ENCODE data around the gene PDXK. TPM values are rescaled to one million over a fixed set of nuclear protein-coding genes. Genes with fewer than 3 reads are reported as not detected.

Gene PDXK
- total and polyA plus RNA-seq, 9 of the 15 experiments (the other 6 are each of a cell fraction or from before 2014, with no cell fraction given) = 5.6 to 162 (median 76.5) TPM

- Histone ChIP-seq H3K4me2 (ENCODE audit: insufficient read depth, low read length) (no peak overlapping the region), H3K36me3 (ENCODE audit: control insufficient read depth, insufficient read depth, low read length) (peaks cover 73% of the 10 kb centered on the region), H3K27ac (ENCODE audit: extremely low read depth, low read depth, low read length) (no peak overlapping the region), H3K9me1 (ENCODE audit: control insufficient read depth, insufficient read depth, low read length) (peaks cover 11% of the 10 kb centered on the region), H3K9me3 (replicated peaks; ENCODE audit: control insufficient read depth, insufficient read depth, low read depth, low read length) (no peaks in the 10 kb centered on the region), H3K79me2 (ENCODE audit: control insufficient read depth, insufficient read depth, low read length) (peaks cover 83% of the 10 kb centered on the region), H4K20me1 (replicated peaks; ENCODE audit: control insufficient read depth, insufficient read depth, low read length) (peaks cover 19% of the 10 kb centered on the region), H3K4me3 (no peak overlapping the region), H3K4me1 (replicated peaks in 1 of 2; ENCODE audit: control insufficient read depth in 2 of 2, insufficient read depth in 2 of 2, low read length in 2 of 2) (peaks cover 23 to 68% of the 10 kb centered on the region in 2 experiments), H3K27me3 (ENCODE audit: control insufficient read depth in 2 of 2, insufficient read depth in 2 of 2, low read length in 2 of 2) (no peaks in the 10 kb centered on the region), H2AFZ (ENCODE audit: low read depth, low read length) (no peak overlapping the region), H3K9ac (ENCODE audit: insufficient read depth in 1 of 2, low read depth in 2 of 2, low read length in 2 of 2) (peak overlapping the region in 1 of 2 experiments; percentile 65; a peak in 1 of 4 replicates)
- in situ Hi-C loops (cut with MboI) (no loop called here), intact Hi-C loops (cut with micrococcal nuclease) (no loop called here)
- CTCF ChIA-PET (ENCODE audit: low intra/inter-chr PET ratio) = no interaction called here
- WGBS (ENCODE audit: insufficient coverage, low coverage, missing lambda C conversion rate) = 94% methylated on average over 9 of the region's 10 CpGs
- TF ChIP-seq POLR2H (tag; IDR thresholded peaks at IDR 0.05; ENCODE audit: low read depth) = no peak
- no peak for TF ChIP-seq SMC3 (conservative IDR thresholded peaks at IDR 0.05; ENCODE audit: insufficient read depth, low read depth, low read length)
- no peak for TF ChIP-seq TAF15 (IDR thresholded peaks at IDR 0.05; ENCODE audit: low read depth, low read length)
- TF ChIP-seq NCOA2 (IDR thresholded peaks at IDR 0.05; ENCODE audit: partially characterized antibody in 2 of 2) = no peak
- TF ChIP-seq ZNF740 (CRISPR knock-in tag; IDR thresholded peaks at IDR 0.05) = no peak
- TF ChIP-seq ZNF740 (tag; IDR thresholded peaks at IDR 0.05) = peak in 1 of 2 experiments; percentile 74; a peak in 2 of 4 replicates
- TF ChIP-seq, protein P1, sequence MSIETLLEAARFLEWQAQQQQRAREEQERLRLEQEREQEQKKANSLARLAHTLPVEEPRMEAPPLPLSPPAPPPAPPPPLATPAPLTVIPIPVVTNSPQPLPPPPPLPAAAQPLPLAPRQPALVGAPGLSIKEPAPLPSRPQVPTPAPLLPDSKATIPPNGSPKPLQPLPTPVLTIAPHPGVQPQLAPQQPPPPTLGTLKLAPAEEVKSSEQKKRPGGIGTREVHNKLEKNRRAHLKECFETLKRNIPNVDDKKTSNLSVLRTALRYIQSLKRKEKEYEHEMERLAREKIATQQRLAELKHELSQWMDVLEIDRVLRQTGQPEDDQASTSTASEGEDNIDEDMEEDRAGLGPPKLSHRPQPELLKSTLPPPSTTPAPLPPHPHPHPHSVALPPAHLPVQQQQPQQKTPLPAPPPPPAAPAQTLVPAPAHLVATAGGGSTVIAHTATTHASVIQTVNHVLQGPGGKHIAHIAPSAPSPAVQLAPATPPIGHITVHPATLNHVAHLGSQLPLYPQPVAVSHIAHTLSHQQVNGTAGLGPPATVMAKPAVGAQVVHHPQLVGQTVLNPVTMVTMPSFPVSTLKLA (conservative IDR thresholded peaks at IDR 0.05) = no peak
- TF ChIP-seq, protein P2, sequence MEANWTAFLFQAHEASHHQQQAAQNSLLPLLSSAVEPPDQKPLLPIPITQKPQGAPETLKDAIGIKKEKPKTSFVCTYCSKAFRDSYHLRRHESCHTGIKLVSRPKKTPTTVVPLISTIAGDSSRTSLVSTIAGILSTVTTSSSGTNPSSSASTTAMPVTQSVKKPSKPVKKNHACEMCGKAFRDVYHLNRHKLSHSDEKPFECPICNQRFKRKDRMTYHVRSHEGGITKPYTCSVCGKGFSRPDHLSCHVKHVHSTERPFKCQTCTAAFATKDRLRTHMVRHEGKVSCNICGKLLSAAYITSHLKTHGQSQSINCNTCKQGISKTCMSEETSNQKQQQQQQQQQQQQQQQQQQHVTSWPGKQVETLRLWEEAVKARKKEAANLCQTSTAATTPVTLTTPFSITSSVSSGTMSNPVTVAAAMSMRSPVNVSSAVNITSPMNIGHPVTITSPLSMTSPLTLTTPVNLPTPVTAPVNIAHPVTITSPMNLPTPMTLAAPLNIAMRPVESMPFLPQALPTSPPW (CRISPR knock-in tag; IDR thresholded peaks at IDR 0.05) = 0 out of 2 replicates have a peak, but pooled peaks have one; percentile 26
- TF ChIP-seq ARNT (IDR thresholded peaks at IDR 0.05) = no peak
- no peak for TF ChIP-seq HNRNPK (IDR thresholded peaks at IDR 0.05; ENCODE audit: low read depth, low read length, poor library complexity, severe bottlenecking)
- ATAC-seq = no peak
- no peak for DNase-seq (ENCODE audit: extremely low read depth in 1 of 4, low spot score in 3 of 4)
- no peak for FAIRE-seq
- BruUV-seq (replicated peaks) = no TSS peak
- POLR2A ChIA-PET = no interaction called here
Observed at GRCh38 chr21:43733060-43733459, 14.1 kb downstream of the PDXK start.

All from K562 (cell line).